T47D (cell line): Measurements from ENCODE around the gene GCGR.

Experiments
- DNase-seq, 2 experiments: peaks; one replicate each; pipeline versions ENCODE4 v3.0.0 to v3.0.0-alpha.2; 2011 to 2012; ENCODE audit warnings: low read depth in 1 of 2, low spot score in 1 of 2
- JUND ChIP-seq: IDR thresholded peaks from 2 replicates; pipeline ENCODE4 v1.6.1; 2012; ENCODE audit warnings: low read depth
- in situ Hi-C: cut with HindIII; loops from 2 replicates; pipeline ENCODE4 v1.10.0; 2016; ENCODE audit warnings: low sequenced_read_pairs, low pct_unique_long_range_greater_than_20kb

Gene GCGR

GRCh38 chr17:81815646-81815986, 11.7 kb downstream of the GCGR start:
- no peak for TF ChIP-seq JUND
- DNase-seq = no peak
- in situ Hi-C loops = no loop called here

- in situ Hi-C loops = no loop called here
- DNase-seq = no peak
- TF ChIP-seq JUND = no peak
Observed at GRCh38 chr17:81817758-81818147, 13.8 kb downstream of the GCGR start.

GRCh38 chr17:81819708-81820107, 15.8 kb downstream of the GCGR start:
- in situ Hi-C loops = no loop called here
- TF ChIP-seq JUND = no peak
- DNase-seq = no peak

- in situ Hi-C loops = no loop called here
- no peak for TF ChIP-seq JUND
- DNase-seq = no peak
Observed at GRCh38 chr17:81821147-81821546, 17.2 kb downstream of the GCGR start.

- no peak for TF ChIP-seq JUND
- DNase-seq = peak; percentile 96 to 97
- in situ Hi-C loops = no loop called here
Observed at GRCh38 chr17:81821603-81822311, 17.8 kb downstream of the GCGR start.

GRCh38 chr17:81822312-81822637, 18.3 kb downstream of the GCGR start:
- TF ChIP-seq JUND = no peak
- in situ Hi-C loops = no loop called here
- no peak for DNase-seq

- no peak for DNase-seq
- TF ChIP-seq JUND = no peak
- in situ Hi-C loops = no loop called here
Observed at GRCh38 chr17:81822996-81823819, 19.3 kb downstream of the GCGR start.

GRCh38 chr17:81823820-81824550, 20.0 kb downstream of the GCGR start:
- TF ChIP-seq JUND = no peak
- in situ Hi-C loops = no loop called here
- no peak for DNase-seq

GRCh38 chr17:81824595-81824994, 20.6 kb downstream of the GCGR start:
- in situ Hi-C loops = no loop called here
- no peak for DNase-seq

GRCh38 chr17:81825841-81826466, 22.0 kb downstream of the GCGR start:
- in situ Hi-C loops = no loop called here

More at GRCh38 chr17:81824595-81824994, 20.6 kb downstream of the GCGR start:
- TF ChIP-seq JUND = no peak

GRCh38 chr17:81828656-81829055, 24.7 kb downstream of the GCGR start:
- in situ Hi-C loops = no loop called here
- DNase-seq = no peak
- no peak for TF ChIP-seq JUND

More at GRCh38 chr17:81825841-81826466, 22.0 kb downstream of the GCGR start:
- TF ChIP-seq JUND = no peak
- DNase-seq = no peak

- in situ Hi-C loops = no loop called here
- no peak for TF ChIP-seq JUND
Observed at GRCh38 chr17:81829858-81830257, 25.9 kb downstream of the GCGR start.

More at GRCh38 chr17:81829858-81830257, 25.9 kb downstream of the GCGR start:
- no peak for DNase-seq
